GM23248 (cell line): ENCODE measurements around the gene CCL27. TPM values are rescaled to one million over a fixed set of nuclear protein-coding genes. Genes with fewer than 3 reads are reported as not detected.
A peak's percentile ranks its signal among the peaks of the same experiment; 100 is the strongest.

Source experiments
- DNase-seq: peaks from one replicate; pipeline ENCODE4 v3.0.0-alpha.2; 2015
- H2AFZ ChIP-seq: fragments of 200-600 bp; sonication (generic); 2 replicates; pipeline ENCODE4 v1.6.1; 2016; ENCODE audit warnings: antibody characterized with exemption
- H3F3A ChIP-seq: fragments of 200-600 bp; sonication (generic); 2 replicates; pipeline ENCODE4 v1.6.1; 2016; ENCODE audit warnings: mild to moderate bottlenecking, antibody characterized with exemption, mixed run types; ENCODE audit not compliant: insufficient read depth
- H3K27ac ChIP-seq: fragments of 200-600 bp; sonication (generic); 2 replicates; pipeline ENCODE4 v1.5.1; 2016; ENCODE audit warnings: mild to moderate bottlenecking
- H3K27me3 ChIP-seq: fragments of 200-600 bp; sonication (generic); replicated peaks from 2 replicates; pipeline ENCODE4 v1.6.1; 2016; ENCODE audit warnings: mild to moderate bottlenecking; ENCODE audit not compliant: insufficient read depth
- H3K36me3 ChIP-seq: fragments of 200-600 bp; sonication (generic); 2 replicates; pipeline ENCODE4 v1.6.1; 2016; ENCODE audit warnings: low read depth, mild to moderate bottlenecking
- H3K4me1 ChIP-seq: fragments of 200-600 bp; sonication (generic); 2 replicates; pipeline ENCODE4 v1.6.1; 2016; ENCODE audit warnings: mild to moderate bottlenecking; ENCODE audit not compliant: insufficient read depth
- H3K4me2 ChIP-seq: fragments of 200-600 bp; sonication (generic); one replicate; pipeline ENCODE4 v1.6.1; 2016; ENCODE audit warnings: mild to moderate bottlenecking; ENCODE audit not compliant: unreplicated experiment
- H3K4me3 ChIP-seq: fragments of 200-600 bp; sonication (generic); 2 replicates; pipeline ENCODE4 v1.5.1; 2016; ENCODE audit warnings: mild to moderate bottlenecking
- H3K79me2 ChIP-seq: fragments of 200-600 bp; sonication (generic); 2 replicates; pipeline ENCODE4 v1.6.1; 2016; ENCODE audit warnings: mild to moderate bottlenecking; ENCODE audit not compliant: insufficient read depth
- H3K9ac ChIP-seq: fragments of 200-600 bp; sonication (generic); 2 replicates; pipeline ENCODE4 v1.6.1; 2016; ENCODE audit warnings: mild to moderate bottlenecking
- H3K9me2 ChIP-seq: fragments of 200-600 bp; sonication (generic); 2 replicates; pipeline ENCODE4 v1.6.1; 2016; ENCODE audit warnings: mixed run types, mild to moderate bottlenecking, moderate library complexity; ENCODE audit not compliant: insufficient read depth
- H3K9me3 ChIP-seq: fragments of 200-600 bp; sonication (generic); one replicate; pipeline ENCODE4 v1.6.1; 2017; ENCODE audit warnings: low read depth
- H4K20me1 ChIP-seq: fragments of 200-600 bp; sonication (generic); 2 replicates; pipeline ENCODE4 v1.6.0; 2016; ENCODE audit not compliant: insufficient read depth
- EZH2 ChIP-seq: fragments of 200-600 bp; sonication (generic); IDR thresholded peaks from 2 replicates; pipeline ENCODE4 v1.6.1; 2018; ENCODE audit warnings: antibody characterized with exemption, mild to moderate bottlenecking; ENCODE audit not compliant: insufficient read depth, poor library complexity, severe bottlenecking
- EZH2phosphoT487 ChIP-seq: fragments of 200-600 bp; sonication (generic); IDR thresholded peaks from 2 replicates; pipeline ENCODE4 v1.6.1; 2018; ENCODE audit warnings: antibody characterized with exemption, moderate library complexity, mild to moderate bottlenecking, low read depth; ENCODE audit not compliant: insufficient read depth
- WGBS, 2 experiments: methylation state at CpG; one replicate each; pipeline ENCODE4 v1.1.6; 2015 to 2017; ENCODE audit warnings: low lambda C conversion rate in 2 of 2, low coverage in 1 of 2; ENCODE audit errors: missing lambda C conversion rate in 2 of 2; 5-methylcytosine and 5-hydroxymethylcytosine counted together
- in situ Hi-C: fragments of 300-500 bp; cut with MboI; formaldehyde crosslinking; loops from 2 replicates; pipeline ENCODE4 v1.15.0; 2020
- polyA plus RNA-seq: library from polyadenylated mRNA; unstranded; fragments of >200 nt; fragmentation: Nextera tagmentation; extraction: Ambion mirVana; gene quantifications from 2 replicates; pipeline ENCODE4 v1.2.1, GENCODE V29; 2016
- total RNA-seq: library from RNA; depleted of rRNA; stranded (reverse); fragments of >200 nt; shearing (Covaris generic); gene quantifications from 2 replicates; pipeline ENCODE4 v1.2.3, GENCODE V29; 2014

Gene CCL27
- total and polyA plus RNA-seq, 2 experiments from 2014 or later = 0.50 TPM; not detected in 1

DNA sequence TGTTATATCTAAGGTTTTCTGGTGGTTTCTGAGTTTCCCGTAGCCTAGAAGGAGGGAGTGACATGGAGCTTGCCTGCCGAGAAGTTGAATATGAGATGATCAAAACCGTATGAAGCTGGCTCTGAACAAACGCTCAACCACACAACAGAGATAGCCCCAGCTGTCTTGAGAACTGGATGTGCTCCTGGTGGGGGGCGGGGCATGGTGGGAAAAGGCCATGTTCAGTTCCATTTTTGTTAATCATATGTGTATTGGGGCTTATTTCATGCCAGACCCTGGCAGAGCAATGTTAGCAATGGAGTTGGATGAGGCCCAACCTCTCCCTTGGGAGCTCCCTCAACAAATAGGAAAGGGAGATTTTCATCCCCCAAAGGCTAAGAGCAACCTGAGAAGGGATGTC lies 23.8 kb upstream of the CCL27 start:
- H3K4me1 ChIP-seq = peaks cover 17% of the 10 kb centered on the region
- DNase-seq = peak; percentile 44
- TF ChIP-seq EZH2phosphoT487 (no peak), EZH2 (no peak)
- no peak overlapping the region for H3K4me3 ChIP-seq
- no peaks in the 10 kb centered on the region for H3K36me3 ChIP-seq
- H4K20me1 ChIP-seq = no peaks in the 10 kb centered on the region
- H3K27ac ChIP-seq = peak overlapping the region; percentile 46
- no peak overlapping the region for H2AFZ ChIP-seq
- H3K9me2 ChIP-seq = no peaks in the 10 kb centered on the region
- H3K4me2 ChIP-seq = no peak overlapping the region
- in situ Hi-C loops = no loop called here
- H3K27me3 ChIP-seq = no peaks in the 10 kb centered on the region
- H3F3A ChIP-seq = peaks cover 12% of the 10 kb centered on the region; the same call in 1 of the 2 replicates
- H3K9me3 ChIP-seq = no peaks in the 10 kb centered on the region
- H3K9ac ChIP-seq = no peak overlapping the region
- no peaks in the 10 kb centered on the region for H3K79me2 ChIP-seq
- WGBS, 2 experiments = 12 to 14% methylated on average over 5 of the region's 5 CpGs

DNA sequence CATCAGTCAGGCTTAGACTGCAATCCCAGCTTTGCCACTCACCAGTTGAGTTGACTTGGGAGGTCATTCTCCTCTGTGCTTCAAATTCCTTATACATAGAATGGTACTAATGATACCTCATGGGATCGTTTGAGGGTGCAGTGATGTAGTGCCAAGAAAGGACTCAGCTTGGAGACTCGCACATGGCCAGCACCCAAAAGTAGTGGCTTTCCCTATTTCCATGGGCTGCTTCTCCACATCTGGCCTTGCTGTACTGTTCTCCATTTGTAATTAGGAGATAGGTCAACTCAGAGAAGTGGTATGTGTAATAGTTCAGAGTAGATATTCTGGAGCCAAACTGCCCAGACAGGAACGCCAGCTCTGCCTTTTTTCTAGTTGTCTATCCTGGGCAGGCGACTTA lies 23.1 kb upstream of the CCL27 start:
- peak overlapping the region; percentile 46 for H3K27ac ChIP-seq
- no peak overlapping the region for H3K4me2 ChIP-seq
- H3K9me2 ChIP-seq = no peaks in the 10 kb centered on the region
- H3K4me3 ChIP-seq = no peak overlapping the region
- peaks cover 17% of the 10 kb centered on the region for H3K4me1 ChIP-seq
- no peaks in the 10 kb centered on the region for H4K20me1 ChIP-seq
- TF ChIP-seq EZH2 (no peak), EZH2phosphoT487 (no peak)
- WGBS, 2 experiments = 19 to 31% methylated on average over 4 of the region's 4 CpGs
- in situ Hi-C loops = no loop called here
- DNase-seq = peak; percentile 63
- no peaks in the 10 kb centered on the region for H3K9me3 ChIP-seq
- H3K79me2 ChIP-seq = no peaks in the 10 kb centered on the region
- H3K36me3 ChIP-seq = no peaks in the 10 kb centered on the region
- H3F3A ChIP-seq = peaks cover 12% of the 10 kb centered on the region; the same call in 1 of the 2 replicates
- no peak overlapping the region for H2AFZ ChIP-seq
- H3K27me3 ChIP-seq = no peaks in the 10 kb centered on the region
- H3K9ac ChIP-seq = no peak overlapping the region

- no peak for TF ChIP-seq EZH2
- H3F3A ChIP-seq = peaks cover 12% of the 10 kb centered on the region; the same call in 1 of the 2 replicates
- H3K4me3 ChIP-seq = no peak overlapping the region
- in situ Hi-C loops = no loop called here
- H3K4me1 ChIP-seq = peaks cover 17% of the 10 kb centered on the region
- no peaks in the 10 kb centered on the region for H3K79me2 ChIP-seq
- no peaks in the 10 kb centered on the region for H4K20me1 ChIP-seq
- no peaks in the 10 kb centered on the region for H3K36me3 ChIP-seq
- no peak overlapping the region for H3K27ac ChIP-seq
- H2AFZ ChIP-seq = no peak overlapping the region
- no peak overlapping the region for H3K9ac ChIP-seq
- WGBS, 2 experiments = 94 to 95% methylated on average over 4 of the region's 4 CpGs
- no peak for DNase-seq
- no peaks in the 10 kb centered on the region for H3K27me3 ChIP-seq
- H3K9me2 ChIP-seq = no peaks in the 10 kb centered on the region
- no peaks in the 10 kb centered on the region for H3K9me3 ChIP-seq
- no peak overlapping the region for H3K4me2 ChIP-seq
These were observed 22.4 kb upstream of the CCL27 start for GRCh38 chr9:34684816-34685215.

DNA sequence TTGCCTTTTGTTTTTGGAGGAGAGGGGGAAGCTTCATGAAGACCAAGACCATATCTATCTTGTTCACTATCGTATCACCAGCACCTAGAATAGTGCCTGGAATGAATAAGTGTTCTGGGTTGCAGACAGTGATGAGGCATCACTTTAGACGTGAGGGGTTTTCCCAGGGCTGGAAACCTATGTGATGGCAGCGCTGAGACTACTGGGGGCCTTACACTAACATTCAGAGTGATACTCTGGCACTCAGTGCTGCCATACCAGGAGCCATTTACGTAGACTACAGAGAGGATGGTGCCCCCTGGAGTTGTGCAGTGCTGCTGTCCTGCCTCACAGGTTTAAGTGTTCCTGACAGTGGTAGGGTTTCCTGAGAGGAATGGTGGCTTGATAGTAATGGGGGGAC lies 21.7 kb upstream of the CCL27 start:
- no peak overlapping the region for H3K9ac ChIP-seq
- H3K36me3 ChIP-seq = no peaks in the 10 kb centered on the region
- H3K9me3 ChIP-seq = no peaks in the 10 kb centered on the region
- no peaks in the 10 kb centered on the region for H3K9me2 ChIP-seq
- WGBS, 2 experiments = 96 to 97% methylated on average over 4 of the region's 4 CpGs
- H3K27ac ChIP-seq = no peak overlapping the region
- H2AFZ ChIP-seq = no peak overlapping the region
- peaks cover 12% of the 10 kb centered on the region; the same call in 1 of the 2 replicates for H3F3A ChIP-seq
- no peak overlapping the region for H3K4me3 ChIP-seq
- TF ChIP-seq EZH2 = no peak
- no peak for TF ChIP-seq EZH2phosphoT487
- no peak for DNase-seq
- H3K27me3 ChIP-seq = no peaks in the 10 kb centered on the region
- in situ Hi-C loops = no loop called here
- no peaks in the 10 kb centered on the region for H3K79me2 ChIP-seq
- peaks cover 17% of the 10 kb centered on the region for H3K4me1 ChIP-seq
- H3K4me2 ChIP-seq = no peak overlapping the region
- H4K20me1 ChIP-seq = no peaks in the 10 kb centered on the region

GRCh38 chr9:34675869-34676268 lies 13.4 kb upstream of the CCL27 start:
- H4K20me1 ChIP-seq = no peaks in the 10 kb centered on the region
- TF ChIP-seq EZH2 = no peak
- TF ChIP-seq EZH2phosphoT487 = no peak
- peak; percentile 56 for DNase-seq
- peaks cover 12% of the 10 kb centered on the region; the same call in 1 of the 2 replicates for H3F3A ChIP-seq
- no peak overlapping the region; the same call in 1 of the 2 replicates for H2AFZ ChIP-seq
- no peak overlapping the region for H3K4me3 ChIP-seq
- H3K27me3 ChIP-seq = no peaks in the 10 kb centered on the region
- peaks cover 3% of the 10 kb centered on the region; the same call in 1 of the 2 replicates for H3K4me1 ChIP-seq
- no peak overlapping the region for H3K9ac ChIP-seq
- no peaks in the 10 kb centered on the region for H3K9me2 ChIP-seq
- no peaks in the 10 kb centered on the region for H3K79me2 ChIP-seq
- WGBS, 2 experiments = 80 to 81% methylated on average over 2 of the region's 2 CpGs
- in situ Hi-C loops = no loop called here
- H3K9me3 ChIP-seq = no peaks in the 10 kb centered on the region
- no peaks in the 10 kb centered on the region for H3K36me3 ChIP-seq
- no peak overlapping the region for H3K4me2 ChIP-seq
- H3K27ac ChIP-seq = peak overlapping the region; percentile 14; the same call in 1 of the 2 replicates
